ENCODE measurements around the gene TEX261.

The TEX261 gene

DNA sequence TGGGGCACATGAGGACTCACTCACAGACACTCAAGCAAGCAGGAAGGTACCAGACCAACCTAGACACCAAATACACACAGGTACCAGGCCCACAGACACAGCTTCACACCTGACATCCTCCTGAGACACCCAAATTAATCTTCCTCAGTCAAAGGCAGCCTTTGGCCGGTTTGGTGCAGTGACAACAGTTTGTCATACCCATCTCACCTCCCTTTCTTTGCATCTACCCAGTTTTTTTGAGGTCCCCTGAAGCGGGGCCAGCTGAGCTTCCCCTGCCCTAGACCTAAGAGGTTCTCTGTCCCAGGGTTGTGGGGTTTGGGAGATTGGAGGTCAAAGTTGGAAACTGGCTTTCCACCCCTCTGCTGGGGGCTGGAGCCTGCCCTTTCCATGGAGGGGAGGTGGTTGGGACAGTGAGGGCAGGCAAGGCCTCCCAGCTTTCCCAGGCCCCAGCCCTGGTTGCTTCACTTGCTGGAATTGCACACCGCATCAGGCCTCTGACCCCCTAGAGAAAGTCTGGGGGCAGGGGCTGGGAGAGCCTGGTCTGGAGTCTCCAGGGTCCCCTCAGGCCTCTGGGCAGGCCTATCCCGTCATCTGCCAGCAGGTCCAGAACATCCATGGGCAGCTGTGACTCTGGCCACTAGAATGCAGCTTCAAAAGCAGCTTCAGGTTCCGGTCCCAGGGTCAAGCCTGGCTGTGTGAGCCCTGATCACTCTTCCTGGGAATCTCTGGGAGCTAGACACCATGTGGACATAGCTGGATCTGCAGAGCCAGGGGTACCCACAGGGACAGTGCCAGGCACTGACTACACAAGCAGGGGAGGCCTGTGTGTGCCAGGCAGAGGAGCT is 12.5 kb upstream of the TEX261 start:
- TF ChIP-seq, protein P1, sequence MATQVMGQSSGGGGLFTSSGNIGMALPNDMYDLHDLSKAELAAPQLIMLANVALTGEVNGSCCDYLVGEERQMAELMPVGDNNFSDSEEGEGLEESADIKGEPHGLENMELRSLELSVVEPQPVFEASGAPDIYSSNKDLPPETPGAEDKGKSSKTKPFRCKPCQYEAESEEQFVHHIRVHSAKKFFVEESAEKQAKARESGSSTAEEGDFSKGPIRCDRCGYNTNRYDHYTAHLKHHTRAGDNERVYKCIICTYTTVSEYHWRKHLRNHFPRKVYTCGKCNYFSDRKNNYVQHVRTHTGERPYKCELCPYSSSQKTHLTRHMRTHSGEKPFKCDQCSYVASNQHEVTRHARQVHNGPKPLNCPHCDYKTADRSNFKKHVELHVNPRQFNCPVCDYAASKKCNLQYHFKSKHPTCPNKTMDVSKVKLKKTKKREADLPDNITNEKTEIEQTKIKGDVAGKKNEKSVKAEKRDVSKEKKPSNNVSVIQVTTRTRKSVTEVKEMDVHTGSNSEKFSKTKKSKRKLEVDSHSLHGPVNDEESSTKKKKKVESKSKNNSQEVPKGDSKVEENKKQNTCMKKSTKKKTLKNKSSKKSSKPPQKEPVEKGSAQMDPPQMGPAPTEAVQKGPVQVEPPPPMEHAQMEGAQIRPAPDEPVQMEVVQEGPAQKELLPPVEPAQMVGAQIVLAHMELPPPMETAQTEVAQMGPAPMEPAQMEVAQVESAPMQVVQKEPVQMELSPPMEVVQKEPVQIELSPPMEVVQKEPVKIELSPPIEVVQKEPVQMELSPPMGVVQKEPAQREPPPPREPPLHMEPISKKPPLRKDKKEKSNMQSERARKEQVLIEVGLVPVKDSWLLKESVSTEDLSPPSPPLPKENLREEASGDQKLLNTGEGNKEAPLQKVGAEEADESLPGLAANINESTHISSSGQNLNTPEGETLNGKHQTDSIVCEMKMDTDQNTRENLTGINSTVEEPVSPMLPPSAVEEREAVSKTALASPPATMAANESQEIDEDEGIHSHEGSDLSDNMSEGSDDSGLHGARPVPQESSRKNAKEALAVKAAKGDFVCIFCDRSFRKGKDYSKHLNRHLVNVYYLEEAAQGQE (IDR thresholded peaks at IDR 0.05; ENCODE audit: insufficient replicate concordance, low read depth) = no peak
- TF ChIP-seq, protein P2, sequence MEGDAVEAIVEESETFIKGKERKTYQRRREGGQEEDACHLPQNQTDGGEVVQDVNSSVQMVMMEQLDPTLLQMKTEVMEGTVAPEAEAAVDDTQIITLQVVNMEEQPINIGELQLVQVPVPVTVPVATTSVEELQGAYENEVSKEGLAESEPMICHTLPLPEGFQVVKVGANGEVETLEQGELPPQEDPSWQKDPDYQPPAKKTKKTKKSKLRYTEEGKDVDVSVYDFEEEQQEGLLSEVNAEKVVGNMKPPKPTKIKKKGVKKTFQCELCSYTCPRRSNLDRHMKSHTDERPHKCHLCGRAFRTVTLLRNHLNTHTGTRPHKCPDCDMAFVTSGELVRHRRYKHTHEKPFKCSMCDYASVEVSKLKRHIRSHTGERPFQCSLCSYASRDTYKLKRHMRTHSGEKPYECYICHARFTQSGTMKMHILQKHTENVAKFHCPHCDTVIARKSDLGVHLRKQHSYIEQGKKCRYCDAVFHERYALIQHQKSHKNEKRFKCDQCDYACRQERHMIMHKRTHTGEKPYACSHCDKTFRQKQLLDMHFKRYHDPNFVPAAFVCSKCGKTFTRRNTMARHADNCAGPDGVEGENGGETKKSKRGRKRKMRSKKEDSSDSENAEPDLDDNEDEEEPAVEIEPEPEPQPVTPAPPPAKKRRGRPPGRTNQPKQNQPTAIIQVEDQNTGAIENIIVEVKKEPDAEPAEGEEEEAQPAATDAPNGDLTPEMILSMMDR (IDR thresholded peaks at IDR 0.05; ENCODE audit: insufficient read depth, low read length) = no peak
- no peak for TF ChIP-seq GABPA (IDR thresholded peaks at IDR 0.05; ENCODE audit: low read depth)
- no peak for TF ChIP-seq POLR2AphosphoS5 (IDR thresholded peaks at IDR 0.05; ENCODE audit: low read depth)
- TF ChIP-seq SPI1 (IDR thresholded peaks at IDR 0.05; ENCODE audit: borderline replicate concordance, low read depth) = no peak
- no peak for DNase-seq (ENCODE audit: low read depth in 1 of 2, low spot score in 1 of 2)
- H3K27me3 ChIP-seq (ENCODE audit: insufficient read depth, poor library complexity, severe bottlenecking) = no peaks in the 10 kb centered on the region
- H3K27ac ChIP-seq (replicated peaks) = no peak overlapping the region
- no peak overlapping the region for H3K4me3 ChIP-seq (replicated peaks; ENCODE audit: insufficient read depth, low read length)

- no peak overlapping the region for H3K4me3 ChIP-seq (replicated peaks; ENCODE audit: insufficient read depth, low read length)
- no peaks in the 10 kb centered on the region for H3K27me3 ChIP-seq (ENCODE audit: insufficient read depth, poor library complexity, severe bottlenecking)
- TF ChIP-seq, protein P1 (IDR thresholded peaks at IDR 0.05; ENCODE audit: insufficient replicate concordance, low read depth) = no peak
- TF ChIP-seq SPI1 (IDR thresholded peaks at IDR 0.05; ENCODE audit: borderline replicate concordance, low read depth) (no peak), GABPA (IDR thresholded peaks at IDR 0.05; ENCODE audit: low read depth) (no peak), POLR2AphosphoS5 (IDR thresholded peaks at IDR 0.05; ENCODE audit: low read depth) (no peak)
- TF ChIP-seq, protein P2 (IDR thresholded peaks at IDR 0.05; ENCODE audit: insufficient read depth, low read length) = no peak
- no peak for DNase-seq (ENCODE audit: low read depth in 1 of 2, low spot score in 1 of 2)
- no peak overlapping the region for H3K27ac ChIP-seq (replicated peaks)
Measured at GRCh38 chr2:71006323-71006722, 11.7 kb upstream of the TEX261 start.

- no peaks in the 10 kb centered on the region for H3K27me3 ChIP-seq (ENCODE audit: insufficient read depth, poor library complexity, severe bottlenecking)
- DNase-seq (ENCODE audit: low read depth in 1 of 2, low spot score in 1 of 2) = no peak
- H3K4me3 ChIP-seq (replicated peaks; ENCODE audit: insufficient read depth, low read length) = no peak overlapping the region
- no peak for TF ChIP-seq GABPA (IDR thresholded peaks at IDR 0.05; ENCODE audit: low read depth)
- H3K27ac ChIP-seq (replicated peaks) = no peak overlapping the region
Measured at GRCh38 chr2:71005271-71006202, 10.9 kb upstream of the TEX261 start.

DNA sequence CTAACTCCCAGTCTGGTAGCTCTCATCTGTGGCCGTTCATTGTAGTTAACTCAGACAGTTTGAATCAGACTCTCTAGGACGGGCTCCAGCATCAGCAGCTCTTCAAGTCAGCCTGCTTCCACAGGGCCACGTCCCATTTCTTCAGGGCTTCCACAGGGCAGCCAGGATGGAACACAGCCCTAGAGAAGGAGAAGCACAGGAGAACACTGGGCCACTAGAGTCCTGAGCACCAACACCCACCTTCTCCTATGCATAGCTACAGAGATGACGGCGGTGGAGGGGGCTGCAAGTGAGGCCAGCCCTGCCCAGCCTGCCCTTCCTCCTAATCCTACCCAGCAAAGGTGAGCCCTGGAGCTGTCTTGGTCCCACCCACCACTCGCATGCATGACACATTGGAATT is 10.2 kb upstream of the TEX261 start:
- H3K27ac ChIP-seq (replicated peaks) = no peak overlapping the region
- DNase-seq (ENCODE audit: low read depth in 1 of 2, low spot score in 1 of 2) = no peak
- no peak overlapping the region for H3K4me3 ChIP-seq (replicated peaks; ENCODE audit: insufficient read depth, low read length)
- no peaks in the 10 kb centered on the region for H3K27me3 ChIP-seq (ENCODE audit: insufficient read depth, poor library complexity, severe bottlenecking)
- TF ChIP-seq, protein P2 (IDR thresholded peaks at IDR 0.05; ENCODE audit: insufficient read depth, low read length) = no peak
- TF ChIP-seq, protein P1 (IDR thresholded peaks at IDR 0.05; ENCODE audit: insufficient replicate concordance, low read depth) = no peak
- no peak for TF ChIP-seq POLR2AphosphoS5 (IDR thresholded peaks at IDR 0.05; ENCODE audit: low read depth)
- TF ChIP-seq GABPA (IDR thresholded peaks at IDR 0.05; ENCODE audit: low read depth) = no peak
- TF ChIP-seq SPI1 (IDR thresholded peaks at IDR 0.05; ENCODE audit: borderline replicate concordance, low read depth) = no peak

Data from HL-60 (cell line).